Activated CD4-positive, alpha-beta T cell treated with anti-CD3 and anti-CD28 coated beads, Interleukin-2, Interleukin-4, amounts not matched to agents 100 ng/mL and 50 ng/mL, durations not matched to agents 16 hours and 8 hours (primary cell): ENCODE data around the gene GRK1.

Experiments used
- DNase-seq: peaks from one replicate; pipeline ENCODE4 v3.0.0-alpha.2; 2020; ENCODE audit warnings: low spot score

GRK1 gene

DNA sequence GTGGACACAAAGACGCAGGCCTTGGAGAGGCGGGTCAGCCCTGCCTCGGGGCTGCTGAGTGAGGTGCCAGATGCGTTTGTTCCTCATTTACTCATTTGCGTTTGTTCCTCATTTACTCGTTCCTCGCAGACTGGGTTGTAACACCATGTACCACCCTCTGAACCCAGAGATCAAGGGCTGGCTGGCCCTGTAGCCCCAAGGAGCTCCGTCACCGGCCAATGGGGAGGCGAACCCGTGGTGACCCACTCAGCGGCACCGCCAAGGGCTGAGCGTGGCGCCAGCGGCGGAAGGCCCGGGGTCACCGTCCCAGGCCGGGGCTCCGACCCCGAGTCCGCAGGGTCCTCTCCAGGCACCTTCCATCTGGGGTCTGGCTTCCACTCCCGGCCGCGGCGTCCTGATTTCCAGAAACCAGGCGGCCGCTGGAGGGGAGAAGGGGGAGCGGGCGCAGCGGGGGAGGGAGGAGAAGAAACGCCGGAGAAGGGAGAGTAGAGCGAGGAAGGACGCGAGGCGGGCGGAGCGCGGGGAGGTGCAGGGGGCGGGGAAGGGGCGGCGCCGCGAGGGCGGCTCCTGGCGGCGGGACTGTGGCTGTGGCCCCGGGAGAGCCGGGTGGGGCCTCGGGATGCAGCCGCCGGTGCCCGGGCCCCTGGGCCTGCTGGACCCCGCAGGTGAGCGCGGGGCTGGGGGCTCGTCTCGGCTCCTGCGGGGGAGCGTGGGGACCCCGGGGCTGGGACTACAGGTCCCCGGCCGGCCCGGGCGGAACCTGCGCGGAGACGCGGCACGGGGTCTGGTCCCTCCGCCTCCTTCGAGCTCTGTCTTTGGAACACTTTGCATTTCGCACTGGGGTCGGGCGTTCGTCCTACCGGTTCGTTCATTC lies 91.9 kb downstream of the GRK1 start, which contains the start of gene TMEM255B:
TSS of gene TMEM255B (plus strand) at position 576 of the 874 bp plus-strand sequence. CDS start at position 620, 44 bp downstream.
- peak; percentile 55 for DNase-seq

DNA sequence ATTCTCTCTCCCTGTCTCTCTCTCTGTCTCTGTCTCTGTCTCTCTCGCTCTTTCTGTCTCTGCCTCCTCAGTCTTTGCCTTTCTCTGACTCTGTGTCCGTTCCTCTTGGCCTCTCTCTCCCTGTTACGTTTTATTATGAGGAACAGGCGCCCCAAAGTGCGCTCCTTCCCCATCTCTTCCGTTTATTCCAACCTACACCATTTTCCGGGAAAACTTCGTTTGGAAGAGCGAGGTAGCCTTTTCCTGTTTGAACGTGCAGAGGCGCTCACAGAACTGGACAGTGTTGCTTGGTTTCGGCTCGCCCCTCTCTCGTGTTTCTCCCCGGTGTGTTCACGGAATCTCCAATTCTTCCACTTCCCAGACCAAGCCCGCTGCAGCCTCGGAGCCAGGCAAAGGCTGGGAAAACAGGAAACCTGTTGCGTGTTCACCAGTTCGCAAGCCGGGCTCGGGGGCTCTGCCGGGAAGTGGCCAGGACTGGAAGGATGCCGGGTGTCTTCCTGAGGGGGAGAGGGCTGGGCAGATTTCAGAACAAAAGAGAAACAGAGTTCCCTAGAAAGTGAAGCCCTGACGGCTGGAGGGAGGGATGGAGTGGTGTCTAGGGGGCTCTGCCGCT lies 92.6 kb downstream of the GRK1 start:
- no peak for DNase-seq

DNA sequence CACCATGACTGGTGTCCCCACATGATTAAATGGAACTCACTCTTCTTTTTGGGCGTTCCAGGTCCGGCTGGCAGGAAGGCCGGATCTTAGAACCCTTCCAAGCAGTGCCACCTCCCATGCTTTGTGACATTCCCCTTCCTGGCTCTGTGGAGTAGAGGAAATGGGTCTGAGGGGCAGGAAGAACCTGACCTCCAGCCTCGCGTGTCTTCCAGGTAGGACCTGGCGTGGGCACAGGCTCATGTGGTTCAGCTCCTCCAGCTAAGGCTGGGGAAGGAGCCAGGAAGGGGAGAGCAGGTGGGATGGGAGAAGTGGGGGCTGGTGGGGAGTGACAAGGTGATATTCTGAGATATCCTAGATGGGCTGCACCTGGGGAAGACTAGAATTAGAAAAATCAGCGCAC lies 94.1 kb downstream of the GRK1 start:
- no peak for DNase-seq

DNA sequence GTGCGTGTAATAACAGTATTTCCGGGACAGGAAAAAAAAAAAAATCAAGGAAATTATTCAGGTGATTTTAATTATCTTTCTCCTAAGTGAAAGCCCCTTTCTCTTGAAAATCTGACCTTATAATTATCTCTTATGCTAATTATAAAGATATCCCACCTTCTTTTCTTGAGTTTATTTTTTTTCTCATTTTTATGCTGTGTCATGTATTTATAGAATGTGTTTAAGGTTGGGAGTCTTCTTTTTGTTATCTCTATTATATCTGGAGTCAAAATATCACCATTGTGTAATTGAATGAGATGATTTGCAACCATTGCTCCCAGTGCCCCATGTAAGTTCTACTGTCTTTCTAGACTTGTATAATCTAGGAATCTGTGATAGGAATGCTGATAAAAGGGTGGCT lies 95.1 kb downstream of the GRK1 start:
- DNase-seq, result no peak

DNA sequence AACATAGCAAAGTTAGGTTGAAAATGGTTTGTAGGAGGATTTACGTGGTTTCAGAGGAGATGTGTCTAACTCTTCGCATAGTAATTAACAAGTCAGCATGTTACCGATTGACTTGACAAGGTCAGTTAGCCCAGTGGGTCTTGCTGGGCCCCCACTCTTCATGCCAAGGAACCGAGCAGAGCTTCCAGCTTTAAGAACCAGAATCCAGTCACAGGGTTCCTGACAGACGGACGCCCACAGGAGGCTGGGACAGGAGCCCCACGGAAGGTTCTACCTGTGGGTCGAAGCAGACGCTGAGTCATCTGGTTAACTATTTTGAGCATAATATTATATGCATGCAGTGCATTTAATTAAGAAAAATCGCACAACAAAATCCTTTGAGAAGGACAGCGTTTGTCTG lies 95.5 kb downstream of the GRK1 start:
- DNase-seq, result no peak

DNA sequence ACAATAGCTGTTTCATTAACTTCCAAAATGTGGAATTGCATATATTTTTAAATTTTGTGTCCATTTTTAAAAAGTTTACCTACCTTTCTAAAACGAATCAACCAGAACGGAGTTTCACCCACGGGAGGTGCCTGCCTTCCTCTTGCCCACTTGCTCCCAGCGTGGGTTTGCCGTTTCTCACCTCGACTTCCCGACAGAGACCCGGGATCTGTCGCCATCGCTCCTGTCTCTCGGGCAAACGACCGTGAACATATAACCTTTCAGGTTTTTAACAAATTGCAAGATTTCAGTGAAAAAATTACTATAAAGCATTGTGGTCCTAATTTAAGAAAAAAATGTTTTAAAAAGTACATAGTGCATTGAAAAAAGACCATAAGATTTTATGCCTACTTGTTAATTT lies 96.2 kb downstream of the GRK1 start:
- no peak for DNase-seq

DNA sequence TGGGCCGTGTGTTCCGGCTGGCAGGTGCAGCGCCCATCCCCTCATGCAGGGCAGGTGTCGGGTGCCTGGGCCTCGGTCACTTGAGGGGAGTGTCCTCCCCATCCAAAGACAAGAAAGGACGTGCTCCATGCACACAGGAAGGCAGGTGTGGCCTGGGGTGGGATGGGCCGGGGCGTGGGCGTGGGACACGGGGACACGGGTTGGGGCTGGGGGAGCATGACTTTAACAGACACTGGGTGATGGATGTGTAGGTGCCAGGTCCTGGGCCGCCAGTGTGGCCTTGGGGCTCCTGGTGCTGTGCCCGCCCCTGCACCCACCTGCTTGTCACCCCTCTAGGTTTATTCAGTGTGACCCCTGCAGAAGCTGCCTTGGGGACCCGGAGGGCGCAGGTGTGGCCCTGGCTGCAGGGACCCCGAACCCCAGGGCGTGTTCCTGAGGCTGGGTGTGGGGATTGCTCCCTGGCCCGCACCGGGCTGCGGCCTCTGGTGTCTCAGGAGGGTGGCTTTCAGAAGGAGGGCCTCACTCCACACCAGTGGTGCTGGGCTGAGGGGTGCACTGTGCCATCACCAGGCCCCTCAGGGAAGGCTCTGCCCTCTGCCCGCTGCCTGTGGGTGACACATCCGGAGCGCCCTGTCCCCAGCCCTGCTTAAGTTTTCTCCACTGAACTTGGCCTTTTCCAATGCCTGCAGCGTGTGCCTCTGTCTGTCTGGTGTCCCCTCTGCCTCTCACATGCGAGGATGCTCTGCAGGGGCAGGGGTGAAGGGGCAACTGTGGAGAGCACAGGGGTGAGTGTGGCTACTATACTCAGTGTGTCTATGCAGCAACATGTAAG lies 97.2 kb downstream of the GRK1 start:
- DNase-seq, result no peak

DNA sequence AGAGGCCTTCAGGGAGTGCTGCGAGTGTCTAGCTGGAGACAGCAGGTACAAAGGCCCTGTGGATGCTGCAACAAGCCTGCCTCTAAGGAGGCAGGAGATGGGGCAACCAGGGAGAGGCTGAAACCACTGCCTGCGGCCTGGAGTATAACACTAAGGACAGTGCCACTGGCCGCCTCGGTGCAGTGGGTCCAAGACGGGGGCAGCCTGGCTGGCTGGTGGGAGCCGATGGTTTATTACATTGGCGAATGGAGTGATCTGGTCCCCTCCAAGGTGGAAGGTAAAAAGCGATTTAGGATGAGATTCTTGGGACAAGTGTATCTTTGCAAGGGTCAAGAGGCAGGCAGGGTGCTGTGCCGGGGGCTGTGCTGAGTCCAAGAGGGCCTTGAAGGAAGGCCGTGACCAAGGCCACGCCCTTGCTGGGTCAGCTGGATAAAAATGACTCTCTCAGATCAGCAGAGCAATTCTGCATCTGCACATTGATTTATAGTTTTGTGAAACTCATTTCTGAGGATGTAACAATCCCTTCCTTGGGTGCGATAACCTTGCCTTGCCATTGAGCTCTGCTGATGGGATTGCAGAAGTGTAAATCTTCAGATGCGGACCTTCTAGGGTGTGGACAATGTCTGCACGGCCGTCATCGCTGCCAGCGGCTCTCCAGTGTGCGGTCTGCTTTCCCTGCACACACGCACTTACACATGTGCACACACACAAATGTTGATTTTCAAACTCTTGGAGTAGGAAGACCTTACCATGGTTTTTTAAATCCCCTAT lies 98.0 kb downstream of the GRK1 start:
- DNase-seq, result no peak

DNA sequence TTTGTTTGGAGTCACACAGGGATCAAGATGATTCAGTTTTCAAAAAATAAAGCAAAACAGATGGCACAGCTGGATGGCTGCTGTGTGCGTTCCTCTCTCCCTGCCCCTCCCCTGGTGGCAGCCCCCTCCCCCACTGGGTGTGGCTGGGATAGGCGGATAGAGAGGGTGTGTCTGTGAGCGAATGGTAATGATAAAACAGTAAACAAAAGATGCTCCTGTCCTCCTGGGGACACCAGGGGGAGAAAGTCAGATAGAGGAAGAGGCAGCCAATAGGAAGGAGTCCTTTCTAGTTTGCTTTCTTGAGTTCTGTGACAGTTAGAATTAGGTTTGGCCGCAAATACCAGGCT lies 98.5 kb downstream of the GRK1 start:
- no peak for DNase-seq

DNA sequence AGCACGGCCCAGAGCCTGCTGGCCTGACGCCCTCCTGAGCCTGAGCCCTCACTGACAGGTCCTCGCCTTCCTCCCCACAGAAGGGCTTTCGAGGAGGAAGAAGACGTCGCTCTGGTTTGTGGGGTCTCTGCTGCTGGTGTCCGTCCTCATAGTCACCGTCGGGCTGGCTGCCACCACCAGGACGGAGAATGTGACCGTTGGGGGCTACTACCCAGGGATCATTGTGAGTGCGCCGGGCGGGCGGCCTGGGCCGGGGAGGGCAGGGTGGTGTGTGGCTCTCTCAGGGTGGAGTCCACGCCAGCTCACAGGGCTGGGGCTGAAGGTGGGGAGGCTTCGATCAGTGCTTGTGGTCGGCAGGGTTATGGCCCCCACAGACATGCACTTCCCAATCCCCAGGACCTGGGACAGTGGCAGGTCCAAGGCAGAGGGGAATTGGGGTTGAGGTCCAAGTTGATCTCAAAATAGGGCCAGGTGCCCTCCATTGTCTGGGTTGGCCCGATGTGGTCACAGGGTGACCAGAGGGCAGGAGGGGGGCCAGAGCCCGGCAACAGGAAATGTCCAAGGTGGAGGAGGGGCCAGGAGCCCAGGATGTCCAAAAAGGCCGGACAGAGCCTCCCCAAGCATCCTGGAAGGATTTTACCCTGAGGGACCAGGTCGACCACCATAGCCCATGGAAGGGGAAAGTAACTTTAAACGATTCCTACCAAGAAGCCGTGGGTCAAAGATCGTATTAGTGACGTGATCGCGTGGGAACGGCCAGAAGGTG lies 99.2 kb downstream of the GRK1 start:
- no peak for DNase-seq

DNA sequence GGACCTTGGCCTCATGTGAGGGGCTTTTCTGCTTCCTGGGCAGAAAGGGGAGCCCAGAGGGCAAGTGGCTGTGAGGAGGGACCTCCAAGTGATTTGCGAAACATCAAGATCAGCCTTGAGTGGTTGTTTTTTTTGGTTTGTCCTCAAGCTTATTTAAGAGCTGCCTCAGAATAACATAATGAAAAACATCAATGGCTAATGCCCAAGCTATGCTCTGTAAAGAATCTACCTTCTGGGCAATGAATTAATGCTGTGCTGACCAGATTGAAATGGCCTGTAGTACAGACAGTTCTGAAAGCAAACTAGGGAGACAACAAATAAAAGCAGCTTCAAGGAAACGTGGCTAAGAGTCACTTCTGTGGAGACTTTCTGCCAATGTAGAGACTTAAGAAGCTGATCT lies 100.3 kb downstream of the GRK1 start:
- DNase-seq, result no peak

DNA sequence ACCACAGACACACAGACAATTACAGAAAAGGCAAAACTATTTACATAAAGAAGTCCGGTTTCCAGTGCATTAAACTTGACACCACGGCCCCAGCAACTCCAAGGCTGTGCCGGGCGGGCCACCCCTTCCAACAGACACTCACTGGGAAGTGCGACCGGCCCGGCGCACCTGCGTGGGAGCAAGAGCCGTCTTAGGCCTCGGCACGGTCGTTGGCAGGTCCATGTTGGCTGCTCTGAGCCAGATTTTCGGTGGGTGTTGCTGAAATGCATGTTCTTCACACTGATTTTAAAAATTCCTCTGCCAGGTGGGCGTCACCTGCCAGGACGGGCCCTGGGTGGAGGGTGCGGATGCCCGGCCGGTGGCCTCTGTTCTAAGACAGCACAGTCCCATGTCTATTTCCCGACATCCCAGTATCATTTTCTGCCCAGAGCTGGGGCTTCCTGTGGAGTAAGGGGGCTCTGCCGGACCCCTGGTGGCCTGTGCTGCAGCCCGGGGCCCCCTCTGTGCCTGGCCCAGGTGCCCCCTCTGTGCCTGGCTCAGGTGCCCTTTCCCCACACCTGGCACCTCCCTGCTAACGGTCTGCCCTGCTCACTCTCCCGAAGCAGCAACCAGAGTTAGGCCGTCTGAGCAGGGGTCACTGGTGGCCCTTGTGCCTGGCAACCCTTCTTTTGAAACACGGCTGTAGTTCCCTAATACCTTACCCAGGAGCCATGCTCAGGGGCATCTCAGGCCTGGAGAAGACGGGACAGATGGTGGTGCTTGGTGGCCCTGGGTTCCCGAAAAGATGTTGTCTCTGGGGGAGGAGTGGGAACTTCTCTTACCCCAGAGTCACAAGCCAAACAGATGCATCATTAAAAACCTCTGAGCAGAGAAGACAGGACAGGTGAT lies 101.2 kb downstream of the GRK1 start:
- DNase-seq, result no peak

DNA sequence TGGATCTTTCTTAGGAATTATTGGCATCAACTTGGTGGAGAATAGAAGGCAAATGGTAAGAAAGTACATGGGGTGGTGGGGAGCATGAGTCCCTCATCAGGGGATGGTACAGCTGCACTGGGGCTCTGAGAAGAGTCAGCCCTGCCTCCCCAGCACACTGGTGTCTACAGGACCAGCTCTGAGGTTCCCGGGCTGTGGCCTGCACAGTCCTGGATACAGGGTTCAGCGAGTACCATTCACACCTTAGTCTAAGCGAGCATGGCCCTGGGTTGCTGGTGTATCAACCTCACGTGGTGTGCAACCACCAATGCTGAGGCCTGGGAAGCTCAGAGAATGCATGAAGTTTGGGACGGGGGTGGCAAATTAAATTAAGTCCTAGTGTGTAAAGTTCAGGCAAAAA lies 102.1 kb downstream of the GRK1 start:
- DNase-seq, result no peak

DNA sequence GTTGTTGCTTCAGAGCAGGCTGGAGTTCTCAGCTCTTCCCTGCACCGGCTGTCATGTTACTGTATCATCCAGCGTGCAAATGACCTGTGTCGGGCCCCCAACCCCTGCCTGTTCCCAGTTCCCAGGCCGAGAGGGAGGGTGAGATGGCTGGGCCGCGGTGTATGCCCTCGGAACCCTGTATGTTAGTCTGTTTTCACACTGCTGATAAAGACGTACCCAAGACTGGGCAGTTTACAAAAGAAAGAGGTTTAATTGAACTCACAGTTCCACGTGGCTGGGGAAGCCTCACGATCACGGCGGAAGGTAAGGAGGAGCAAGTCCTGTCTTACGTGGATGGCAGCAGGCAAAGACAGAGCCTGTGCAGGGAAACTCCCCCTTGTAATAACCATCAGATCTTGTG lies 102.9 kb downstream of the GRK1 start:
- no peak for DNase-seq

DNA sequence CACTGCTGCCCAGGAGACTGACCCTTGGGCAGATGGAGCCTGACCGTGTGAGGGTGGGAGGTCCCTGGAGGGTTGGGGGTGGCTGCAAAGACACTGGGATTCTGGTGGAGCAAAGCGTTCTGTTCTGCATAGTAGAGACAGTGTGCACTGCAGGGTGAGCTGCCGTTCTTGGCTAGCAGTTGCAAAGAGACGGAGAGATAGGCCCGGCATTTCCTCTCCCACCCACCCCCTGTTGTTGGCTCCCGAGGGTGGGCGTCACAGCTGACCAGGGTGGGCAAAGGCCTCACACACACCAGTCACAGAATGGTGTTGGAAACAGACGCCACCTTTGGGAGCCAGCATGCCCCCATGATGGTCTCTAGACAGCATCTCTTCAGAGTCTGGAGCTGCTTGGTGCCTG lies 103.4 kb downstream of the GRK1 start:
- no peak for DNase-seq

DNA sequence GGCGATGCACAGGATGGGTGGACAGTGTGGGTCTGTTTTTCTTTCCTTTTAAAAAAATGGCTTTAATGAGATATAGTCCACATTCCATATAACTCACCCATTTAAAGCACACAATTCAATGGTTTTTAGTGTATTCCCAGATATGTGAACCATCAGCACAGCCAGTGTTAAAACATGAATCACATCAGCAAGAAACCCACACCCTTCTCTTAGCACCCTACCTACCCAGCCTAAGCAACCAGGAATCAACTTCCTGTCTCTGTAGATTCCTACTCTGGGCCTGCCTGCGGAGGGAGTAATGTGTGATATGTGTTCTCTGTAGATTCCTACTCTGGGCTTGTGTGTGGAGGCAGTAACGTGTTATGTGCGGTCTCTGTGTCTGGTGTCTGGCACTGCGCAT lies 103.9 kb downstream of the GRK1 start:
- no peak for DNase-seq

DNA sequence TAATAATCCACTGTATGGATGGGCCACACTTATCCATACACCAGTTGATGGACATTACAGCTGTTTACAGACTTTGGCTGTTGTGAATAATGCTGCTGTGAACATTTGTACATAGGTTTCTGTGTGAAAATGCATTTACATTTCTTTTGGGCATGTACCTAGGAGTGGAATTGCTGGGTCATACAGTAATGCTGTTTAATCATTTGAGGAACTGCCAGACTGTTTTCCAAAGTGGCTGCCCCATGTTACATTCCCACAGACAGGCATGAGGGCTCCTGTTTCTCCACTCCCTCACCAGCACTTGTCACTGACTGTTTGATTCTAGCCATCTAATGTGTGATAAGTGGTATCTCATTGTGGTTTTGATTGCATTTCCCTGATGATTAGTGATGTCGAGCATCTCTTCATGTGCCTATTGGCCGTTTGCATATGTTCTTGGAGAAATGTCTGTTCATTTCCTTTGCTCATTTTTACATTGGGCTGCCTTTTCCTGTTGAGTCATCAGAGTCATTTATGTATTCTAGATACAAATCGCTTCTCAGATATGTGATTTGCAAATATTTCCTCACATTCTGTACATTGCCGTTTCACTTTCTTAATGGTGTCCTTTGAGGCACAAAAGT lies 104.8 kb downstream of the GRK1 start:
- DNase-seq, result peak; percentile 54

DNA sequence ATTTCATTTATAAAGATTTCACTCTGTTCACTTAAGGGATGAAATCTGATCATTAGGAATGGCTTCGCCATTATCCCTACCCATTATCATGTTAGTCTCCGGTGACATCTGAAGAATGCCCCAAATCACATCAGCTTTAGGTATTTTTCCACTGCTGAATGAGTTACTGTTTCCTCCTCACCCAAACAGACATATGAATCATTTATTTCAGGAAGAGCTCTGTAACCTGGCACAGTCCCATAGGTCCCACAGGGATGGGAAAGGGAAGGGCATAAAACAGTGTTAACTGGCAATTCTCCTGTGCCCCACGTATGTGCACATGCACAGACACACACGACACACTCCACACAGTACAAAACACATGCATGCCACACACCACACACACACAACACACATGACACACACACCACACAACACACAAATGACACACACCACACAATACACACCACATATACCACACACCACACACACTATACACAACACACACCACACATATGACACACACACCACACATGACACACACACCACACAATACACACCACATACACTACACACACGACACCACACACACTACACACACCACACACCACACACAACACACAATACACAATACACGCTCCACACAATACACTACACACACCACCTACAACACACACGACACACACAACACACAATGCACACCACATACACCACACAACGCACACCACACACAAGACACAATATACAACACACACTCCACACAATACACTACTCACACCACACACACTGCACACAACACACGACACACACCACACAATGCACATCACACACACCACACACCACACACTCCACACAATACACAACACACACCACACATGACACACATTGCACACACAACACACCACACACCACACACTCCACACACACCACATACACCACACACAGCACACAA lies 107.4 kb downstream of the GRK1 start:
- DNase-seq, result no peak
